Measurements from ENCODE around the gene SLC29A3. TPM values are rescaled to one million over a fixed set of nuclear protein-coding genes. Genes with fewer than 3 reads are reported as not detected.
"Not testable (repeated sequence)": the region's sequence is repeated elsewhere in the genome, so short reads cannot be mapped to it uniquely, and the experiment has no call there.

Gene SLC29A3
- total RNA-seq, 2 experiments from 2014 or later, result 2.5 to 3.0 TPM

DNA sequence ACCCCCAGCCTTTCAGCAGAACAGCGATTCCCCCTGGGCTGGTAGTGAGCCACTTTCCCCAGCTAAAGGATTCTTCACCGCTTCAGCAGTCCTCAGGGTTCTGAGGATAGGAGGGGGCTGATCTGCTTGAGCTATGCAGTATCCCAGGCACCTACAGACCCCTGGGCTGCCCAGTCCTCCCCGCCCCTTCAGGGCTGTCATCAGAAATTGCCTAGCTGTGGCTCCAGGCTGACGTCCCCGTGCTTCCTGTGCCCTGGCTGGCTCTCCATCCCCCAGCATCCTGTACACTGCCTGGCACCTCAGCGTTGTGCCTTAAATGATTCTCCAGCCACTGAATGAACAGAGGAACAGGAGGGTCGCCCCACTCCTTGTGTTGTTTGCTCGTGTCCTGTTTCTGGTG lies 39.2 kb downstream of the SLC29A3 start:
- Mint-ChIP-seq H3K27me3 (no peaks in the 10 kb centered on the region), H3K27ac (no peak overlapping the region), H3K36me3 (peaks cover 22% of the 10 kb centered on the region), H3K4me3 (no peak overlapping the region), H3K9me3 (no peaks in the 10 kb centered on the region), H3K4me1 (ENCODE audit: low read depth) (no peaks in the 10 kb centered on the region)
- ChIA-PET POLR2A (no interaction called here), CTCF (no interaction called here)
- intact Hi-C loops (cut with micrococcal nuclease), result no loop called here
- DNase-seq, result no peak

- CTCF ChIA-PET; H3K9me3 Mint-ChIP-seq; DNase-seq; H3K27ac Mint-ChIP-seq; H3K4me1 Mint-ChIP-seq (ENCODE audit: low read depth); H3K27me3 Mint-ChIP-seq; H3K4me3 Mint-ChIP-seq; intact Hi-C loops (cut with micrococcal nuclease); POLR2A ChIA-PET: not testable (repeated sequence)
- peaks cover 23% of the 10 kb centered on the region for H3K36me3 Mint-ChIP-seq
Measured at GRCh38 chr10:71358906-71359305, 39.8 kb downstream of the SLC29A3 start.

DNA sequence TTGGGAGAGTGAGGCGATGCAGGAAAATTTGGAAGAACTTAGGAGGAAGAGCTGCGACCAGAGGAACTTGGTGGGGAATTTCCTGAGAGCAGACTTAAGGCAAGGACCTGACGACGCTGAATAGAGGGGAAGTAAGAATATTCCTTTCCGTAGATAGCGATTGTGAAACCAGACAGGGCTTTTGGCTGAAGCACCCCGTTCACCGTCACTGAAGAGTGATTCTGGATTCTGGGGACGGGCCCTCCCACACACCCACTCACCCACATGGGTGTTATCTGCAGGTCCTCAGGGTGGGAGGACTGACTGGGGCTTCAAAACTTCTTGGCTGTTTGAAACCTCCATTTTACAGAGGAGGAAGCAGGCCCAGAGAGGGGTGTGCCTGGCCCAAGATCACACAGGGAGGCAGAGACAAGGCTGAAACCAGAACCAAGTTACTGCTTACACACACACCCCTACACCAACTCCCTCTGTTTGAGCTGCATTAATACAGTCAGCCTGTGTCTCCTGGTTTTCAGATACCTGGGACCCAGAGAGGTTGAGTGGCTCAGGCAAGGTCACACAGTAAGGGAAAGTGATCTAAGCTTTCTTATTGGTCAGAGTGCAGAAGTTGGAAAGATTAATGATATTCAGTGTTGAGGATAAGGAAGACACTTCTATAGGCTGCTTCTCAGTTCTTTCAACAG lies 40.4 kb downstream of the SLC29A3 start:
- intact Hi-C loops (cut with micrococcal nuclease), result no loop called here
- Mint-ChIP-seq H3K9me3 (no peaks in the 10 kb centered on the region), H3K27ac (no peak overlapping the region), H3K4me3 (no peak overlapping the region), H3K4me1 (ENCODE audit: low read depth) (peaks cover under 1% of the 10 kb centered on the region), H3K27me3 (no peaks in the 10 kb centered on the region), H3K36me3 (peaks cover 23% of the 10 kb centered on the region)
- DNase-seq, result no peak
- ChIA-PET CTCF (no interaction called here), POLR2A (no interaction called here)

DNA sequence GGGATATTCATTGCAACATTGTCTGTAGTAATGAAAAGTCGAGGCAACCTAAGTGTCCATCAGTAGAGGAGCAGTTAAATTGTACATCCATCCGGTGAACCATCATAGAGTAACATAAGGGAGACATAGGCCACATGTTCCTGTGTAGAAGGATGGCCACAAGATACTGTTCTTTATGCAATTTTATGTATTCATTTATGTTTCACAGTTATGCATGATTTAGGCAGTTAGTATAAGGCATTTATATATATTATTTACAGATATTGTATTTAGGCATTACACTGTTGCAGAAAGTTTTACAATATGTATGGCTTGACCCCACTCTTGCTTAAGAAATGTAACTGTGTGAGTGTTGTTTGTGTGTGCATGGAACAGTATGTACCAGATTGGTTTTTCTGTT lies 41.7 kb downstream of the SLC29A3 start:
- CTCF ChIA-PET, result no interaction called here

GRCh38 chr10:71361581-71361980 lies 42.5 kb downstream of the SLC29A3 start:
- CTCF ChIA-PET, result no interaction called here
- no peak for DNase-seq
- POLR2A ChIA-PET, result no interaction called here

More for the DNA sequence above, 41.7 kb downstream of the SLC29A3 start:
- H3K4me3 Mint-ChIP-seq, result no peak overlapping the region
- intact Hi-C loops (cut with micrococcal nuclease), result no loop called here
- H3K36me3 Mint-ChIP-seq, result peaks cover 23% of the 10 kb centered on the region
- H3K9me3 Mint-ChIP-seq, result no peaks in the 10 kb centered on the region
- no peak overlapping the region for H3K27ac Mint-ChIP-seq
- DNase-seq, result no peak
- H3K4me1 Mint-ChIP-seq (ENCODE audit: low read depth), result peaks cover 3% of the 10 kb centered on the region
- H3K27me3 Mint-ChIP-seq, result no peaks in the 10 kb centered on the region
- POLR2A ChIA-PET, result no interaction called here

GRCh38 chr10:71362141-71362540 lies 43.1 kb downstream of the SLC29A3 start:
- POLR2A ChIA-PET, result no interaction called here
- peaks cover 23% of the 10 kb centered on the region for H3K36me3 Mint-ChIP-seq
- H3K27ac Mint-ChIP-seq, result no peak overlapping the region
- CTCF ChIA-PET, result no interaction called here
- intact Hi-C loops (cut with micrococcal nuclease), result no loop called here
- no peaks in the 10 kb centered on the region for H3K9me3 Mint-ChIP-seq
- no peak for DNase-seq
- H3K4me1 Mint-ChIP-seq (ENCODE audit: low read depth), result peaks cover 3% of the 10 kb centered on the region
- H3K4me3 Mint-ChIP-seq, result no peak overlapping the region
- no peaks in the 10 kb centered on the region for H3K27me3 Mint-ChIP-seq

More at GRCh38 chr10:71361581-71361980, 42.5 kb downstream of the SLC29A3 start:
- H3K4me3 Mint-ChIP-seq, result no peak overlapping the region
- H3K9me3 Mint-ChIP-seq, result no peaks in the 10 kb centered on the region
- peaks cover 3% of the 10 kb centered on the region for H3K4me1 Mint-ChIP-seq (ENCODE audit: low read depth)
- H3K27me3 Mint-ChIP-seq, result no peaks in the 10 kb centered on the region
- peaks cover 23% of the 10 kb centered on the region for H3K36me3 Mint-ChIP-seq
- intact Hi-C loops (cut with micrococcal nuclease), result no loop called here
- H3K27ac Mint-ChIP-seq, result no peak overlapping the region

GRCh38 chr10:71363936-71364335 lies 44.9 kb downstream of the SLC29A3 start:
- no peak overlapping the region for H3K27ac Mint-ChIP-seq
- H3K9me3 Mint-ChIP-seq, result no peaks in the 10 kb centered on the region
- intact Hi-C loops (cut with micrococcal nuclease), result loop anchor here (1.0 kb wide), 1 partner anchor 45 kb away; the partner anchor contains the start of gene SLC29A3
- H3K4me1 Mint-ChIP-seq (ENCODE audit: low read depth), result peaks cover 3% of the 10 kb centered on the region
- H3K27me3 Mint-ChIP-seq, result no peaks in the 10 kb centered on the region
- peaks cover 18% of the 10 kb centered on the region for H3K36me3 Mint-ChIP-seq
- ChIA-PET POLR2A (no interaction called here), CTCF (interaction anchor here (1.2 kb wide), 1 partner anchor 592 kb away, joined by 3 read pairs; no protein-coding TSS in a partner anchor)
- no peak for DNase-seq
- no peak overlapping the region for H3K4me3 Mint-ChIP-seq

GRCh38 chr10:71365366-71365765 lies 46.3 kb downstream of the SLC29A3 start:
- POLR2A ChIA-PET, result no interaction called here
- no peaks in the 10 kb centered on the region for H3K27me3 Mint-ChIP-seq
- no peaks in the 10 kb centered on the region for H3K9me3 Mint-ChIP-seq
- H3K27ac Mint-ChIP-seq, result no peak overlapping the region
- intact Hi-C loops (cut with micrococcal nuclease), result no loop called here
- CTCF ChIA-PET, result interaction anchor here (0.9 to 1.9 kb wide), 3 partner anchors 17 to 19 kb away, joined by 3 to 10 read pairs (median 3); no protein-coding TSS in a partner anchor
- peaks cover 3% of the 10 kb centered on the region for H3K4me1 Mint-ChIP-seq (ENCODE audit: low read depth)
- H3K4me3 Mint-ChIP-seq, result no peak overlapping the region
- no peak for DNase-seq
- peaks cover 11% of the 10 kb centered on the region for H3K36me3 Mint-ChIP-seq

DNA sequence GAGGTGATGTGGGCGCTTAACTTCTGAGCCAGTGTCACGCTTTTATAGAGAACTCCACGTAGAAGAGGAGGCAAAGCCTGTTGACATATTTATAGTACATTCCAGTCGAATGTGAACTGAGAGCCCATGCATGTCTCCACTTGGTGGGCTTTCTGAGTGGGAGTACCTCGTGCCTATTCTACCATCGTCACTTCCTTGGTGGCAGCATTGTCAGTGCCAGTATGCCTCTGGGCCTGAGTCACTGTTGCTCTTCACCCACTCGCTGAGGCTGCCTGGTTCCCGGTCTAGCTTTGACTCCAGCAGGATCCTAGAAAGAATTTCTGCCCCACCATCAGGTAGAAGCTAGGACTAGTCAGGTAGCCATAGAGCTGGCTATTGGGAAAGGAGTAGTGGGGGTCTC lies 47.6 kb downstream of the SLC29A3 start:
- Mint-ChIP-seq H3K4me1 (ENCODE audit: low read depth) (peaks cover 3% of the 10 kb centered on the region), H3K9me3 (no peaks in the 10 kb centered on the region), H3K36me3 (peaks cover 11% of the 10 kb centered on the region), H3K27me3 (peaks cover 3% of the 10 kb centered on the region), H3K4me3 (no peak overlapping the region), H3K27ac (no peak overlapping the region)
- intact Hi-C loops (cut with micrococcal nuclease), result no loop called here
- POLR2A ChIA-PET, result no interaction called here
- CTCF ChIA-PET, result interaction anchor here (0.6 to 1.9 kb wide), 2 partner anchors 18 to 299 kb away, joined by 3 to 10 read pairs; no protein-coding TSS in a partner anchor
- no peak for DNase-seq

- ChIA-PET POLR2A (no interaction called here), CTCF (interaction anchor here (1.9 kb wide), 1 partner anchor 17 kb away, joined by 10 read pairs; no protein-coding TSS in a partner anchor)
- no peak for DNase-seq
- intact Hi-C loops (cut with micrococcal nuclease), result no loop called here
- Mint-ChIP-seq H3K9me3 (no peaks in the 10 kb centered on the region), H3K4me3 (no peak overlapping the region), H3K27ac (no peak overlapping the region), H3K27me3 (peaks cover 3% of the 10 kb centered on the region), H3K36me3 (peaks cover 7% of the 10 kb centered on the region), H3K4me1 (ENCODE audit: low read depth) (peaks cover 3% of the 10 kb centered on the region)
Measured at GRCh38 chr10:71367271-71367670, 48.2 kb downstream of the SLC29A3 start.

DNA sequence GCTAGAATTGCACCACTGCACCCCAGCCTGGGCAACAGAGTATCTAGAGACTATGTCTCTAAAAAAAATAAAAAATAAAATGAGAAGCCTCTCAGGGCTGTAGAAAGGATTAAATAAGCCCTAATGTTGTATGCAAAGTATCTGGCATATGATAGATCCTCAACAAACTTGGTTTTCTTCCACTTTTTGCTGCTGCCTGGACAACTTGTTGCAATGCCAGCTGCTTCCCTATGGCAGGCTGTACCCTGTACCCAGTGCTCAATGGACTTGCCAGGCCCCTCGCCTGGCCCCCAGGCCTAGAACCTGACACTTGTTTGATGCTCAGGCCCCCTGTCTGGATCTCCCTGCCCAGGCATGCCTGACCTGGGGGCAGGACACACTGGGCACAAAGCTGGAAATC lies 49.1 kb downstream of the SLC29A3 start:
- H3K4me1 Mint-ChIP-seq (ENCODE audit: low read depth), result peaks cover 3% of the 10 kb centered on the region
- intact Hi-C loops (cut with micrococcal nuclease), result no loop called here
- ChIA-PET CTCF (no interaction called here), POLR2A (no interaction called here)
- H3K27ac Mint-ChIP-seq, result no peak overlapping the region
- H3K36me3 Mint-ChIP-seq, result peaks cover 2% of the 10 kb centered on the region
- H3K9me3 Mint-ChIP-seq, result no peaks in the 10 kb centered on the region
- peaks cover 3% of the 10 kb centered on the region for H3K27me3 Mint-ChIP-seq
- no peak for DNase-seq
- H3K4me3 Mint-ChIP-seq, result no peak overlapping the region

DNA sequence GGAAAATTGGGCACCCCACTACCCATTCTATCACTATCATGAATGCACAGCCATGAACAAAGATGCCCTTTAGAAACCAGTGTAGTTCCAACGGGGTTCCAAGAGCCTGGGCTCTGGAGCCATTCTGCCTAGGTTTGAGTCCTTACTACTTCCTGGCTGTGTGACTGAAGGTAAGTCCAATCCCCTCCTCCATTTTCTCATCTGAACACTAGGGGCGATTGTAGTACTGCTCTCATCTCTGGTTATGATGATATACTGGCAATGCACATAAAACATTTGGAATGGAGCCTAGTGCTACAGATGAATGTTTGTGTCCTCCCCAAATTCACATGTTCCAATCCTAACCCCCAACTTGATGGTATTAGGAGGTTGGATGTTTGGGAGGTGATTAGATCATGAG lies 49.6 kb downstream of the SLC29A3 start:
- Mint-ChIP-seq H3K4me3 (no peak overlapping the region), H3K27me3 (peaks cover 3% of the 10 kb centered on the region), H3K27ac (no peak overlapping the region), H3K36me3 (peaks cover 2% of the 10 kb centered on the region), H3K9me3 (no peaks in the 10 kb centered on the region), H3K4me1 (ENCODE audit: low read depth) (peaks cover 3% of the 10 kb centered on the region)
- ChIA-PET CTCF (no interaction called here), POLR2A (no interaction called here)
- no peak for DNase-seq
- intact Hi-C loops (cut with micrococcal nuclease), result no loop called here

GRCh38 chr10:71369602-71370001 lies 50.5 kb downstream of the SLC29A3 start:
- CTCF ChIA-PET, result no interaction called here

More at GRCh38 chr10:71369602-71370001, 50.5 kb downstream of the SLC29A3 start:
- H3K36me3 Mint-ChIP-seq, result no peaks in the 10 kb centered on the region
- H3K4me3 Mint-ChIP-seq, result no peak overlapping the region
- no peak for DNase-seq
- intact Hi-C loops (cut with micrococcal nuclease), result no loop called here
- no peak overlapping the region for H3K27ac Mint-ChIP-seq
- no peaks in the 10 kb centered on the region for H3K9me3 Mint-ChIP-seq
- POLR2A ChIA-PET, result no interaction called here
- H3K4me1 Mint-ChIP-seq (ENCODE audit: low read depth), result peaks cover 2% of the 10 kb centered on the region
- H3K27me3 Mint-ChIP-seq, result peaks cover 3% of the 10 kb centered on the region

Measured in activated CD4-positive, alpha-beta memory T cell treated with anti-CD3 and anti-CD28 coated beads for 36 hours (primary cell).